T-helper 9 cell (primary cell): Measurements from ENCODE around the gene ETDC.

ENCODE experiments used
- DNase-seq: peaks from one replicate; pipeline ENCODE4 v3.0.0-alpha.2; 2020

Gene ETDC

DNA sequence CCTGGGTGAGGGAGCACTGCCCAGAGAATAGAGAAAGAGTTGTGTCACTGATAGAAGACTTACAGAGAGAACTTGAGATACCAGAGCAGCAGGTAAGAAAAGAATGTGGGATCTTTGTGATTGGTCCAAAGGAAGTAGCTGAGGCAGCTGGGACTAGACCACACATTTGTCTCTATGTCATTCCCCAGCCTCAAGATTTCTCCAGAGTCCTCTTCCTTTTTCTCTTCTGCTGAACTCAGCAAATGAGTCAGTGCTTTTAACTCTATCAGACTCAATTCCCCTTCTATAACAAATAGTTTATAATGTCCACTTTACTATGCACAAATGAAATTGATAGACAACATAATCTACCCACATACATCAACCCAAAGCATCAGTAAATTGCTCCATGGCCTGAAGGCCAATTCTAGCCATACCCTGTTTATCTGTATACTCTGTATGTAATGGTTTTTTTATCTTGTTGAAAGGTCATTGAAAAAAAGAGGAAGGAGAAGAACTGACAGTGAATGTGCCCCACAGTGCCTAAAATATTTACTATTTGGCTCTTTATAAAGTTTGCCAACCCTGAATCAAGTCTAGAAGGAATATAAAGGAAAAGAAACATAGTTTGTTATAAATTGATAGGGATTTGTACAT lies 38.2 kb downstream of the ETDC start:
- no peak for DNase-seq

- no peak for DNase-seq
Observed at GRCh38 chrX:135354288-135354687, 45.0 kb downstream of the ETDC start.
